HG03342 (cell line): ENCODE results near the gene PAX2.

Experiments used
- ATAC-seq: cut with Tn5 transposase; IDR thresholded peaks from one replicate; pipeline ENCODE4 v1.9.1; 2021; ENCODE audit warnings: mild to moderate bottlenecking, moderate library complexity; ENCODE audit not compliant: unreplicated experiment

Gene PAX2

GRCh38 chr10:100811261-100811660 lies 65.9 kb downstream of the PAX2 start:
- no peak for ATAC-seq

- ATAC-seq = no peak
These were observed 66.7 kb downstream of the PAX2 start for GRCh38 chr10:100811752-100812750.

GRCh38 chr10:100812978-100813377 lies 67.6 kb downstream of the PAX2 start:
- ATAC-seq = no peak

GRCh38 chr10:100814751-100815474 lies 69.5 kb downstream of the PAX2 start:
- ATAC-seq = no peak

- ATAC-seq = no peak
These were observed 71.3 kb downstream of the PAX2 start for GRCh38 chr10:100816671-100817070.

- no peak for ATAC-seq
These were observed 72.0 kb downstream of the PAX2 start for GRCh38 chr10:100817268-100817839.

GRCh38 chr10:100819424-100819823 lies 74.0 kb downstream of the PAX2 start:
- no peak for ATAC-seq

- ATAC-seq = no peak
These were observed 77.8 kb downstream of the PAX2 start for GRCh38 chr10:100823194-100823593.

GRCh38 chr10:100824886-100825285 lies 79.5 kb downstream of the PAX2 start:
- ATAC-seq = no peak

GRCh38 chr10:100825325-100825875 lies 80.0 kb downstream of the PAX2 start:
- ATAC-seq = no peak

GRCh38 chr10:100826031-100826651 lies 80.8 kb downstream of the PAX2 start:
- no peak for ATAC-seq

GRCh38 chr10:100826661-100826982 lies 81.2 kb downstream of the PAX2 start:
- no peak for ATAC-seq

- no peak for ATAC-seq
These were observed 81.8 kb downstream of the PAX2 start for GRCh38 chr10:100826983-100827818.

- ATAC-seq = no peak
These were observed 82.7 kb downstream of the PAX2 start for GRCh38 chr10:100827819-100828737.

- ATAC-seq = no peak
These were observed 83.3 kb downstream of the PAX2 start for GRCh38 chr10:100828738-100829096.

GRCh38 chr10:100829097-100829870 lies 83.9 kb downstream of the PAX2 start:
- no peak for ATAC-seq

- no peak for ATAC-seq
These were observed 84.7 kb downstream of the PAX2 start for GRCh38 chr10:100829933-100830727.

GRCh38 chr10:100830728-100831111 lies 85.3 kb downstream of the PAX2 start:
- no peak for ATAC-seq
